ENCODE measurements around the gene MYF5. TPM values are rescaled to one million over a fixed set of nuclear protein-coding genes. Genes with fewer than 3 reads are reported as not detected.

The MYF5 gene
- total and polyA plus RNA-seq, 10 of the 15 experiments (the other 5 are each of a cell fraction or from before 2014, with no cell fraction given) = not detected

GRCh38 chr12:80752464-80752863 lies 35.8 kb downstream of the MYF5 start:
- DNase-seq (ENCODE audit: low read depth, low spot score) (no peak), ATAC-seq (no peak), FAIRE-seq (no peak)
- Histone ChIP-seq H3K4me1 (ENCODE audit: control insufficient read depth, insufficient read depth, low read length) (no peaks in the 10 kb centered on the region), H3K9me3 (replicated peaks; ENCODE audit: control insufficient read depth, insufficient read depth, low read length) (no peaks in the 10 kb centered on the region), H4K20me1 (ENCODE audit: control insufficient read depth, insufficient read depth) (no peaks in the 10 kb centered on the region), H3K79me2 (ENCODE audit: control insufficient read depth, insufficient read depth, low read length) (no peaks in the 10 kb centered on the region), H3K9ac (ENCODE audit: control insufficient read depth, insufficient read depth, low read length) (no peak overlapping the region), H3K4me2 (ENCODE audit: control insufficient read depth, insufficient read depth) (no peak overlapping the region), H3K27ac (ENCODE audit: control insufficient read depth, insufficient read depth) (no peak overlapping the region), H3K36me3 (ENCODE audit: control insufficient read depth in 2 of 2, insufficient read depth in 2 of 2, low read length in 1 of 2) (no peaks in the 10 kb centered on the region), H2AFZ (ENCODE audit: control insufficient read depth, low read depth, low read length) (no peak overlapping the region), H3K4me3 (no peak overlapping the region), H3K27me3 (replicated peaks in 1 of 2; ENCODE audit: control insufficient read depth in 2 of 2, insufficient read depth in 2 of 2, low read length in 1 of 2) (no peaks in the 10 kb centered on the region)
- RAD21 ChIA-PET (ENCODE audit: unreplicated experiment) = no interaction called here
- TF ChIP-seq ZZZ3 (IDR thresholded peaks at IDR 0.05; ENCODE audit: control insufficient read depth, insufficient read length, low read depth) (no peak), LARP7 (IDR thresholded peaks at IDR 0.05) (no peak), SREBF2 (IDR thresholded peaks at IDR 0.05; ENCODE audit: low read length) (no peak), CHD1 (IDR thresholded peaks at IDR 0.05; ENCODE audit: low read depth, low read length) (no peak), POU2F2 (IDR thresholded peaks at IDR 0.05; ENCODE audit: borderline replicate concordance, low read depth, low read length) (no peak), RFX5 (IDR thresholded peaks at IDR 0.05; ENCODE audit: low read depth, low read length) (no peak), MTA3 (IDR thresholded peaks at IDR 0.05; ENCODE audit: borderline replicate concordance, low read length) (no peak)
- POLR2A ChIA-PET = no interaction called here
- no TSS peak for BruUV-seq (replicated peaks)
- CTCF ChIA-PET = no interaction called here
- in situ Hi-C loops (cut with MboI) = no loop called here
- SMC1A ChIA-PET (ENCODE audit: uncharacterized antibody, unreplicated experiment) = no interaction called here
- intact Hi-C loops (cut with micrococcal nuclease; ENCODE audit: unreplicated experiment) = no loop called here

DNA sequence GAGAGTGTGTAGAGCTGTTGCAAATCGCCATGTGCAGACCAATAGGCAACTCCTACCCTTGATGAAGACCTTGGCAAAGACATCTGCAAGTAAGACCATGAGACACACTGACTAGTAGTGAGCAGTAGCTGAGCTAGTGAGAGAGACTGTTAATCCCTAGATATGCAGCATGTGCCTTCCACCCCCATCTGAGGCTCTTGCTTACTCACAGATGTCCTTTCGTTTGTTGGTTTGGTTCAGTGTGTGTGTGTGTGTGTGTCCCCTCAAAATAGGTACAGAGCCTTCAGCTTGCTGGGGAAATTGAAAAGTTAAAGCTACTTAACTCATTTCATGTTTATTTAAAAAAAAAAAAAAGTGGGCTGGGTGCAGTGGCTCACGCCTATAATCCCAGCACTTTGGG lies 37.6 kb downstream of the MYF5 start:
- H3K27ac ChIP-seq (ENCODE audit: control insufficient read depth, insufficient read depth) = no peak overlapping the region
- no peak for ATAC-seq
- H2AFZ ChIP-seq (ENCODE audit: control insufficient read depth, low read depth, low read length) = no peak overlapping the region; the same call in 1 of the 2 replicates
- intact Hi-C loops (cut with micrococcal nuclease; ENCODE audit: unreplicated experiment) (no loop called here), in situ Hi-C loops (cut with MboI) (no loop called here)
- RAD21 ChIA-PET (ENCODE audit: unreplicated experiment) = no interaction called here
- no peaks in the 10 kb centered on the region for H3K27me3 ChIP-seq (replicated peaks in 1 of 2; ENCODE audit: control insufficient read depth in 2 of 2, insufficient read depth in 2 of 2, low read length in 1 of 2)
- H3K9me3 ChIP-seq (replicated peaks; ENCODE audit: control insufficient read depth, insufficient read depth, low read length) = no peaks in the 10 kb centered on the region
- H4K20me1 ChIP-seq (ENCODE audit: control insufficient read depth, insufficient read depth) = no peaks in the 10 kb centered on the region
- no TSS peak for BruUV-seq (replicated peaks)
- H3K4me2 ChIP-seq (ENCODE audit: control insufficient read depth, insufficient read depth) = no peak overlapping the region
- no peak overlapping the region for H3K9ac ChIP-seq (ENCODE audit: control insufficient read depth, insufficient read depth, low read length)
- no peak for FAIRE-seq
- no peak for DNase-seq (ENCODE audit: low read depth, low spot score)
- H3K4me3 ChIP-seq = no peak overlapping the region
- no peaks in the 10 kb centered on the region for H3K4me1 ChIP-seq (ENCODE audit: control insufficient read depth, insufficient read depth, low read length)
- SMC1A ChIA-PET (ENCODE audit: uncharacterized antibody, unreplicated experiment) = interaction anchor here (0.6 to 1.6 kb wide), 2 partner anchors 10 to 57 kb away, joined by 3 to 5 read pairs; no protein-coding TSS in a partner anchor
- POLR2A ChIA-PET = no interaction called here
- no peaks in the 10 kb centered on the region for H3K36me3 ChIP-seq (ENCODE audit: control insufficient read depth in 2 of 2, insufficient read depth in 2 of 2, low read length in 1 of 2)
- CTCF ChIA-PET = interaction anchor here (0.5 kb wide), 1 partner anchor 55 kb away, joined by 3 read pairs; no protein-coding TSS in a partner anchor
- H3K79me2 ChIP-seq (ENCODE audit: control insufficient read depth, insufficient read depth, low read length) = no peaks in the 10 kb centered on the region
- 40% methylated on average over 3 of the region's 3 CpGs for whole genome bisulfite sequencing (ENCODE audit: insufficient coverage, insufficient replicate concordance, low lambda C conversion rate, missing lambda C conversion rate)
- TF ChIP-seq, protein P1, sequence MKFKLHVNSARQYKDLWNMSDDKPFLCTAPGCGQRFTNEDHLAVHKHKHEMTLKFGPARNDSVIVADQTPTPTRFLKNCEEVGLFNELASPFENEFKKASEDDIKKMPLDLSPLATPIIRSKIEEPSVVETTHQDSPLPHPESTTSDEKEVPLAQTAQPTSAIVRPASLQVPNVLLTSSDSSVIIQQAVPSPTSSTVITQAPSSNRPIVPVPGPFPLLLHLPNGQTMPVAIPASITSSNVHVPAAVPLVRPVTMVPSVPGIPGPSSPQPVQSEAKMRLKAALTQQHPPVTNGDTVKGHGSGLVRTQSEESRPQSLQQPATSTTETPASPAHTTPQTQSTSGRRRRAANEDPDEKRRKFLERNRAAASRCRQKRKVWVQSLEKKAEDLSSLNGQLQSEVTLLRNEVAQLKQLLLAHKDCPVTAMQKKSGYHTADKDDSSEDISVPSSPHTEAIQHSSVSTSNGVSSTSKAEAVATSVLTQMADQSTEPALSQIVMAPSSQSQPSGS (IDR thresholded peaks at IDR 0.05; ENCODE audit: low read length) = no peak
- TF ChIP-seq NBN (IDR thresholded peaks at IDR 0.05) (no peak), RB1 (IDR thresholded peaks at IDR 0.05; ENCODE audit: borderline replicate concordance) (no peak), ZZZ3 (IDR thresholded peaks at IDR 0.05; ENCODE audit: control insufficient read depth, insufficient read length, low read depth) (no peak), NR2C2 (IDR thresholded peaks at IDR 0.05; ENCODE audit: borderline replicate concordance, control insufficient read depth, insufficient read length, low read depth) (no peak), MXI1 (IDR thresholded peaks at IDR 0.05; ENCODE audit: low read depth, low read length) (no peak), BHLHE40 (IDR thresholded peaks at IDR 0.05; ENCODE audit: borderline replicate concordance in 1 of 2, low read depth in 2 of 2, low read length in 1 of 2) (no peak), HCFC1 (IDR thresholded peaks at IDR 0.05; ENCODE audit: low read length) (no peak), SUZ12 (IDR thresholded peaks at IDR 0.05; ENCODE audit: unreplicated experiment) (no peak)
- TF ChIP-seq, protein P2, sequence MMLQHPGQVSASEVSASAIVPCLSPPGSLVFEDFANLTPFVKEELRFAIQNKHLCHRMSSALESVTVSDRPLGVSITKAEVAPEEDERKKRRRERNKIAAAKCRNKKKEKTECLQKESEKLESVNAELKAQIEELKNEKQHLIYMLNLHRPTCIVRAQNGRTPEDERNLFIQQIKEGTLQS (IDR thresholded peaks at IDR 0.05; ENCODE audit: borderline replicate concordance, extremely low read depth, low read depth, low read length) = no peak
- TF ChIP-seq, protein P3, sequence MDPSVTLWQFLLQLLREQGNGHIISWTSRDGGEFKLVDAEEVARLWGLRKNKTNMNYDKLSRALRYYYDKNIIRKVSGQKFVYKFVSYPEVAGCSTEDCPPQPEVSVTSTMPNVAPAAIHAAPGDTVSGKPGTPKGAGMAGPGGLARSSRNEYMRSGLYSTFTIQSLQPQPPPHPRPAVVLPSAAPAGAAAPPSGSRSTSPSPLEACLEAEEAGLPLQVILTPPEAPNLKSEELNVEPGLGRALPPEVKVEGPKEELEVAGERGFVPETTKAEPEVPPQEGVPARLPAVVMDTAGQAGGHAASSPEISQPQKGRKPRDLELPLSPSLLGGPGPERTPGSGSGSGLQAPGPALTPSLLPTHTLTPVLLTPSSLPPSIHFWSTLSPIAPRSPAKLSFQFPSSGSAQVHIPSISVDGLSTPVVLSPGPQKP (IDR thresholded peaks at IDR 0.05; ENCODE audit: low read depth, low read length) = no peak

Measured in GM12878 (cell line).